Retinal pigment epithelial cell (primary cell): ENCODE measurements around the gene CHST10.
"Not testable (repeated sequence)": the region's sequence is repeated elsewhere in the genome, so short reads cannot be mapped to it uniquely, and the experiment has no call there.

Source experiments
- DNase-seq: peaks from one replicate; pipeline ENCODE4 v3.0.0-alpha.2; 2010; ENCODE audit warnings: low read depth
- H3K4me3 ChIP-seq: 2 replicates; pipeline ENCODE4 v1.5.1; 2011; ENCODE audit warnings: mild to moderate bottlenecking, low read length, control low read depth, moderate library complexity
- CTCF ChIP-seq: conservative IDR thresholded peaks from 2 replicates; pipeline ENCODE4 v1.5.1; 2011; ENCODE audit warnings: low read depth, low read length, control low read depth, inconsistent platforms

The CHST10 gene

GRCh38 chr2:100365434-100365833 lies 52.0 kb downstream of the CHST10 start:
- H3K4me3 ChIP-seq = no peak overlapping the region
- DNase-seq = peak; percentile 88
- no peak for TF ChIP-seq CTCF

- H3K4me3 ChIP-seq, DNase-seq: not testable (repeated sequence)
Observed at GRCh38 chr2:100362269-100362668, 55.2 kb downstream of the CHST10 start.

- no peak for TF ChIP-seq CTCF
- no peak for DNase-seq
- H3K4me3 ChIP-seq = no peak overlapping the region
Observed at GRCh38 chr2:100359576-100359975, 57.9 kb downstream of the CHST10 start.

GRCh38 chr2:100358554-100358953 lies 58.9 kb downstream of the CHST10 start:
- no peak overlapping the region for H3K4me3 ChIP-seq
- no peak for TF ChIP-seq CTCF
- no peak for DNase-seq

- TF ChIP-seq CTCF = no peak
- no peak overlapping the region for H3K4me3 ChIP-seq
- DNase-seq = no peak
Observed at GRCh38 chr2:100352521-100352920, 64.9 kb downstream of the CHST10 start.

- no peak for TF ChIP-seq CTCF
- DNase-seq = no peak
- no peak overlapping the region for H3K4me3 ChIP-seq
Observed at GRCh38 chr2:100350661-100351185, 66.7 kb downstream of the CHST10 start.

- not testable (repeated sequence) for H3K4me3 ChIP-seq, DNase-seq
Observed at GRCh38 chr2:100345144-100345543, 72.3 kb downstream of the CHST10 start.

- no peak for TF ChIP-seq CTCF
- no peak overlapping the region for H3K4me3 ChIP-seq
- DNase-seq = no peak
Observed at GRCh38 chr2:100344433-100344832, 73.0 kb downstream of the CHST10 start.

- not testable (repeated sequence) for H3K4me3 ChIP-seq, DNase-seq
Observed at GRCh38 chr2:100342466-100342865, 75.0 kb downstream of the CHST10 start.
